SKM-1 (cell line): ENCODE measurements around the gene PDGFC.

Experiments used
- DNase-seq: peaks from one replicate; lab custom pipeline; 2025; ENCODE audit not compliant: unreplicated experiment; lab: John Stamatoyannopoulos, UW

Gene PDGFC

GRCh38 chr4:156837625-156838345, 133.8 kb downstream of the PDGFC start:
- DNase-seq = no peak

GRCh38 chr4:156832886-156833285, 138.7 kb downstream of the PDGFC start:
- DNase-seq = no peak

GRCh38 chr4:156830351-156830750, 141.2 kb downstream of the PDGFC start:
- DNase-seq = no peak

- DNase-seq = peak; percentile 15
Observed at GRCh38 chr4:156829201-156829873, 142.3 kb downstream of the PDGFC start.

- no peak for DNase-seq
Observed at GRCh38 chr4:156827519-156827918, 144.1 kb downstream of the PDGFC start.

- no peak for DNase-seq
Observed at GRCh38 chr4:156825074-156825473, 146.5 kb downstream of the PDGFC start.

- DNase-seq = no peak
Observed at GRCh38 chr4:156824451-156825060, 147.0 kb downstream of the PDGFC start.

GRCh38 chr4:156820931-156821330, 150.7 kb downstream of the PDGFC start:
- no peak for DNase-seq

- DNase-seq = no peak
Observed at GRCh38 chr4:156816360-156816755, 155.2 kb downstream of the PDGFC start.

GRCh38 chr4:156815717-156816359, 155.8 kb downstream of the PDGFC start:
- no peak for DNase-seq

- no peak for DNase-seq
Observed at GRCh38 chr4:156811963-156812362, 159.6 kb downstream of the PDGFC start.

GRCh38 chr4:156811286-156811685, 160.3 kb downstream of the PDGFC start:
- no peak for DNase-seq

- no peak for DNase-seq
Observed at GRCh38 chr4:156805696-156806095, 165.9 kb downstream of the PDGFC start.

GRCh38 chr4:156803056-156803455, 168.5 kb downstream of the PDGFC start:
- no peak for DNase-seq

- DNase-seq = no peak
Observed at GRCh38 chr4:156800463-156800862, 171.1 kb downstream of the PDGFC start.

GRCh38 chr4:156799121-156799589, 172.4 kb downstream of the PDGFC start:
- no peak for DNase-seq

GRCh38 chr4:156798438-156798837, 173.2 kb downstream of the PDGFC start:
- no peak for DNase-seq

GRCh38 chr4:156797206-156797605, 174.4 kb downstream of the PDGFC start:
- DNase-seq = no peak

- no peak for DNase-seq
Observed at GRCh38 chr4:156795727-156796126, 175.9 kb downstream of the PDGFC start.

GRCh38 chr4:156794863-156795262, 176.7 kb downstream of the PDGFC start:
- DNase-seq = no peak

GRCh38 chr4:156792462-156793085, 179.0 kb downstream of the PDGFC start:
- DNase-seq = no peak
